OCI-M2 (cell line): ENCODE measurements around the gene SLC13A4.
"Not testable (repeated sequence)": the region's sequence is repeated elsewhere in the genome, so short reads cannot be mapped to it uniquely, and the experiment has no call there.

Experiments used
- DNase-seq: peaks from one replicate; lab custom pipeline; 2025; ENCODE audit not compliant: unreplicated experiment; lab: John Stamatoyannopoulos, UW

The SLC13A4 gene

DNA sequence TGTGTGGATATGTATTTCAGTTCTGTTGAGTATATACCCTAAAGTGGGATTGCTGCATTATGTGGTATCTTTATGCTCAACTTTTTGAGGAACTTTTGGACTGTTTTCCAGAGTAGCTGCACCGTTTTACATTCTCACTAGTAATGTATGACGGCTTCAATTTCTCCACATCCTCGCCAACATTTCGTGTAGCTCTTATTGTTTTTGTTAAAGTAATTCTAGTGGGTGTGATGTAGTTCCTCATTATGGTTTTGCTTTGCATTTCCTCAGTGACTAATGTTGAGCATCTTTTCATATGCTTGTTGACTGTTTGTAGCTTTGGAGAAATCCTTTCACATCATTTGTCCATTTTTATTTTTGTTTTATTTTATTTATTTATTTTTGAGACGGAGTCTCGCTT is 61.1 kb downstream of the SLC13A4 start:
- DNase-seq: no peak

DNA sequence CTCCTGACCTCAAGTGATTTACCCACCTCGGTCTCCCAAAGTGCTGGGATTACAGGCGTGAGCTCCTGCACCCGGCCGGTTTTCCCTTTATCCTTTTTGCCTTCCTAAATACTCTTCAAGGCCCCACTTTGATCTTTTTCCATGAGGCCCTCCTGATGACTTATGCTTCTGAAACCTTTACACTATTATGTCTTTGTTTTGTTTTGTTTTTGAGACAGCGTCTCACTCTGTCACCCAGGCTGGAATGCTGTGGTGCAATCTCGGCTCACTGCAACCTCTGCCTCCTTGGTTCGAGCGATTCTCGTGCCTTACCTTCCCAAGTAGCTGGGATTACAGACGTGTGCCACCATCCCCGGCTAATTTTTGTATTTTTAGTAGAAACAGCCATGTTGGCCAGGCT is 61.8 kb downstream of the SLC13A4 start:
- DNase-seq: no peak

DNA sequence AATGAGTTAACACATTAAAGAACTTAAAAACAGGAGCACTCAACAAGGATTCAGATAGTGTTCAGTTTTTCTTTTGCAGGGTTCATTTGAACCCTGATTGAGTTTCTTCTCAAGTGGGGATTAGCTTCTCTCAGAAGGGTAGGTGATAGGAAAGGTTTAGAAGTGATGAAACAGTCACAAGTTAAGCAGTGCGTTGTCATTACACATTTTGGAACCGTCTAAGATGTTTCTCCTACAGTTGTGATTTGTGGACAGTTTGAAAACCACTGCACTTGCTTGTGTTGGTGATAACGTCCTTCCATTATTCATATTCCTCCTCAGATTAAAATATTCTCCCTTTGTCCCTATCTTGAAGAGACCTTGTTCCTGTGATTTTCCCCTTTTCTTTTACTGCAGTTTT is 62.9 kb downstream of the SLC13A4 start:
- DNase-seq: no peak

DNA sequence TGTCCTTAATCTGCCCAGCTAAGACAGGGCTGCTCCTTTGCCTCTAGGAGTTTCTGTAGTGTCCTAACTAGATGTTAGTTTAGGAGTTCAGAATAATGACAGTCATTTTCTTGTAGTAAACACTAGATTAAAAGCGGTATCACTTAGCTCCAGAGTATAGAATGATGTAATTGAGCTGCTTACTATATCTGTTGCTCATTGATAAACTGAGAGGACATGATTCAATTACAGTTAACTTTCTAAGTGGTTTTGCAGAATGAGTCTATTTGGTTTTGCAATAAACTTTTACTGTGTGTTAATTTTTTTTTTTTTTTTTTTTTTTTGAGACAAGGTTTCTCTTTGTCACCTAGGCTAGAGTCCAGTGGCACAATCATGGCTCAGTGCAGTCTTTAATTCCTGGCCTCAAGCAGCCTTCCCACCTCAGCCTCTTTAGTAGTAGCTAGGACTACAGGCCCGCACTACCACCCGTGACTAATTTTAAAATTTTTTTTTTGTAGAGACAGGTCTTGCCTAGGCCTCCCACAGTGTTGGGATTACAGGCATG is 63.9 kb downstream of the SLC13A4 start:
- DNase-seq: peak; percentile 76

DNA sequence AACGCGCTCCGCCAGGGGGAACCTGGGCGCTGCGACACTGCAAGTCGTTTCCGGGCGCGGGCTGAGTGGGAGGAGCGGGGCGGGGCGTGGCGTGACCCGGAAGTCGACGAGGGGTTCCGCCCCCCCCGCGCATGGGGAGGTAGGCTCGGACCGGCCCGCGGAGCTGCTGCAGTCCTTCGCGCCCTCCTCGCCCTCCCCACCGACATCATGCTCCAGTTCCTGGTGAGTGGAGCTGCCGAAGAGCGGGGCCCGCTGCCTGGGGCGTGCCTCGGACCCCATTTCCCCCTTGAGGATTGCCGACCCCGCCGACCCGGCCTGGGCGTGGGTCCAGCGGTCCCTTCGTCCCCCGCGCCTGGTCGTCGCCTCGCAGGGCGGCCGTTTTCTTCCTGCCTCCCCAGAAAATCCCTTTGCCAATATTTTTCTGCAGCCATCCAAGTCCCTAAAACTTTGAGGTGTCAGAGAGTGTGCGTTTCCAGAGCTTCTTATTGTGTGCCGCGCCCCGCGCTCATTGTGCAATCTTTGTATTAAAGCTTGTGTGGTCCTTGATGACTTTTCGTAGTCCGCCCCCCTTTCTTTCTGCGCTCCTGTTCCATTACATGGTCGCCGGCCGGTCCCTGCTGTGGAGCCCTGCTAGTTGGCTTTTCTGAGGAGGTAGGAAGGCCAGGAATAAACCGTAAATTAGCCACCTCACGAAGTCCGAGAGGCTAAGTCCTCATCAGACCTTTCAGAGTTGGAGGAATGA is 65.4 kb downstream of the SLC13A4 start, which contains the start of gene STMP1:
TSS of gene STMP1 (plus strand) at position 142 of the 742 bp plus-strand sequence.
- peak; percentile 78 for DNase-seq

DNA sequence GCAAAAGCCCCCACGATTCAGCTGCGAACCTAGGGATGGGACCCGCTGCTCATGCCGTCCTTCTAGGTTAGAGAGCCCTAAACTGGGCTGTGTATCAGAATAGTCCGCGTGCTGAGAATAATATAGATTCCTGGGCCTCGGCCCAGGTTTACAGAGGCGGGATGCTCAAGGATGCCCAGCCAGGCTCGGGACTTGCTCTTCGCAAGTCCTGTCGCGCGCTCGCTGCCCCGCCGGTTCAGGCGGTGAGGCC is 65.9 kb downstream of the SLC13A4 start:
- DNase-seq: no peak

DNA sequence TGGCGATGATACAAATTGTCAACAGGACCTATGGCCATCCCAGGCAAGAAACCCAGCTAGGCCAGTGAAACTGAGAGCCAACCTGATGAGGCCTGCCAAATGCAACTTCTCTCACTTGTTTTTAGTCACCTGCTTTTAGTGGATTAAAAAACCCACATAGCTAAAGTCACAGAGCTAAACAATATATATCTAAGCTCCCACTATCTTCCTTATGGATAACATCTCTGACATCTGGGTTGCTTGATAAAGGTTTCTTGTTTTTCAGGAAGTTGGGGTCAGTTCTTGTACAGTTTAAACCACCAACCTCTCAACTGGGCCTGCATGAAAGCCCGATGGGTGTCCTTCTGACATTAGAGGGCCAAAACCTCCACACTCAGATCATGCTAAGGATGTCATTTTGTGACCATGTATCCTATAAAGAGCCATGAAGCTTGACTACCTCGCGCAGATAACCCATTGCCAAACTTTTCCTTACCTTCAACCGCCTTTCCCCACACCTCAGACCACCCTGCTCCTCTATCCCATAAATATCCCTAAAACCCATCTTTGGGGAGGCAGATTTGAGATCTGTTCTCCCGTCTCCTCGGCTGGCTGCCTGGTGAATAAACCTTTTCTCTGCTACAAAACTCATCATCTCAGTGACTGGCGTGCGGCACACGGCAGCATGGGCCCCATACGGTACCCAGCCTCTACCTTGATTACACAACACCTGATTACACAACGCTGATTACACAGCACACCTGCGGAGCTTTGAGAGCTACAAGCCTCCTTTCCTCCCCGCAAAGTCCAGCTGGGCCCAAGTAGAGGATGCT is 66.5 kb downstream of the SLC13A4 start:
- DNase-seq: peak; percentile 45

DNA sequence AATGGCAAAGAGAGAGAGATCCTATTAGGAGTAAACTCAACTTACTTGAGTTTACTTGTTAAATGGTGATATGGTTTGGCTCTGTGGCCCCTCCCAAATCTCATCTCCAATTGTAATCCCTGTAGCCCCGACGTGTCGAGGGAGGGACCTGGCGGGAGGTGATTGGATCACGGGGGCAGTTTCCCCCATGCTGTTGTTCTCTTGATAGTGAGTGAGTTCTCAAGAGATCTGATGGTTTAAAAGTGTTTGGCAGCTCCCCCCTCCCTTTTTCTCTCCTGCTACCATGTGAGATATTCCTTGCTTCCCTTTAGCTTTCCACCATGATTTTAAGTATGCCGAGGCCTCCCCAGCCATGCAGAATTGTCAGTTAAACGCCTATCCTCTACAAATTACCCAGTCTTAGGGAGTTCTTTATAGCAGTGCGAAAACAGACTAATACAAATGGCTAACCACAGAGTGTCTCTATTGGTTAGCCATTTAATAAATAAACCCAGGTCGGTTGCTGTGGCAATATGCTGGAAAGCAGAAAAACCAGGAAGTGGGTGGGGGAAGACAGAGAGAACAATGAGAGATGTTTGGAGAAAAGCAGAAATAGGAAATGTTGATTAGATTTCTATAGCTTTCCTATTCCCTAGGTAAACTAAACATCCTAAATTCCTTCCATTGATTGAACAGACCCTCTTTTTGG is 68.7 kb downstream of the SLC13A4 start:
- DNase-seq: no peak

DNA sequence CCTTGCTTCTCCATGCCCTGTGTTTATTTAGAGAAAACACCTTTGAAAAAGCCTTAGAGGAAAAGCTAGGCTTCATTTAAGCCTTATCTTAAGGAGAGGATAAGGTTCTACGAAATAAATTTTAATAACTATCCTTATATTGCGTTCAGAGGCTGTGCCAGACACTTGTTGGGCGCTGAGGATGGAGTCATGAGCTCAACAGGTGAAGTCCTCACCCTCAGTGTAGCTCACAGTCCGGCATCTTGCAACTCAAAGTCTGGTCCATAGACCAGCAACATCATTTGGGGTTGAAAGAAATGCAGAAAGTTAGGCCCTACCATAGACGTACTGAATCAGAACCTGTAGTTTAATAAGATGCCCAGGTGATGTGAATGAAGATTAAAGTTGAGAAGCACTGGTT is 69.4 kb downstream of the SLC13A4 start:
- no peak for DNase-seq

DNA sequence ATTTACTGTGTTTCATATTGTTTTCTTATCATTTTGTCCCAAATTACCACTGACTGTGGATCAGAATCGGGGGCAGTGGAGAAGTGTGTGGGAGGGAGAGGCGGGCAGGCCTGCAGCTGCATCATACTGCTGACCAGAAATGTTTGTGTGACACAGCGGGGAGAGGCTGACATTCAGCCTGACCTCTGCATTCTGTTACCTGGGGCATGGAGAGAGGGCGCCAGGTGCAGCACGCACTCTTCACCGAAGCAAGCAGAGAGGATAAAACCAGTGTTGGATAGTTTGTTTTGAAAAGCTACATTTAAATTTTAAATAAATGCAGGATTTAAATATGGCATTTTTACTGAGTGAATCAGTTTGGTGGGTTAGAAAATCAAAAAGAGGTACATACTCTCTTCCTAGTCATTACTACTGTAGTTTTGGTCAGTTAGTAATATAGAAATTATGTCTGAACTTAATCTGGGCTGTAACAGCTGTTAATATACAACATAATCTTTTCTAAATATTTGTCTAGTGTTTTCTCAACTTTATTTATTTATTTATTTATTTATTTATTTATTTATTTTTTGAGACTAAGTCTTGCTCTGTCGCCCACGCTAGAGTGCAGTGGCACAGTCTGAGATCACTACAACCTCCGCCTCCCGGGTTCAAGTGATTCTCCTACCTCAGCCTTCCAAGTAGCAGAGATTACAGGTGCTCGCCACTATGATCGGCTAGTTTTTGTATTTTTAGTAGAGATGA is 74.5 kb downstream of the SLC13A4 start:
- no peak for DNase-seq

DNA sequence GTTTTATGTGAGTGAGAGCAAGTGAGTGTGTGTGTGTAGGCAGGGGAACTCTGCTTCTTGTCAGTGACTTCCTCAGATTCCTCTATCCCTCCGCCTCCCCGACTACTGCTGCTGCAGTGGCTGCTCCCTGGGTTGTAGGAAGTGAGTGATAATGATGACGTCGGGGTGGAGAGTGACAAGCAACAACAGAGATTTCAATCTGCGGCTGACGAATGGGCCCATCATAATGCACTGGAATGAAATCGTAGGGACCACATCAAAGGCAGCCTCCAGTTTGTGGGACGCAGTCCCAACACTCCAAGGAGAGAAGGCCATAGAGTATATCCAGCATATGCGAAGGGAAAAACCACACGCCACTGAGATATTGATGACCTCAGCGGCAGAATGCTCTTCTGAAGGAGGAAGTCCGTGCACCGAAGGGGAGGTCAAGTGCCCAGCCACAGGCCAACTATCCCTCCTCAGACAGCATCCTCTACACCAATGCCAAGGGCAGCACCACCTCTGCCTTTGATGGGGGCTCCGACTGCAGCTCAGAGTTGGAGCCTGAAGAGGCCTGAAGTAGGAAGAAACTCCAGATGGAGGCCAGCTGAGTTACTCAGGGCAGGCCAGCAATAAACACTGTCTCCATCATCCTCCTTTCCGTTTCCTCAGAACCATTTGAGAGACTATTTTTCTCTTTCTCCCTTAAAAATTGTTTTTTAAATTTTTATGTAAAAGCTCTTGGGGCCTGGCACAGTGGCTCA is 77.0 kb downstream of the SLC13A4 start:
- no peak for DNase-seq

DNA sequence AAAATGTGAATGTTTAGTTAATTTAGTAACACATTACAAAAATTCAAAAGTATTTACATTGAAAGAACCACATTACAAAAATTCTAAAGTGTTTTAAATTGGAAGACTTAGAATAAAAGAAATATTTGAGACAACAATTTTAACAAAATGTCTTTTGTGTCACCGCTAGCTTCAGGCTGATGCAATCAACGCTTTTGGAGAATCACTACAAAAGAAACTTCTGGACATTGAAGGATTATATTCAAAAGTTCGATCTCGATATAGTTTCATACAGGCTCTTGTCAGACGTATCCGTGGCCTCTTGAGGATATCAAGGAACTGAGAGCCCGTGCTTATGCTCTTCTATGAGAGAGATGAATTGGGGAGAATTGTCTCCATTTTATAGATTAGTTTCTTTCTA is 79.8 kb downstream of the SLC13A4 start:
- DNase-seq: no peak

DNA sequence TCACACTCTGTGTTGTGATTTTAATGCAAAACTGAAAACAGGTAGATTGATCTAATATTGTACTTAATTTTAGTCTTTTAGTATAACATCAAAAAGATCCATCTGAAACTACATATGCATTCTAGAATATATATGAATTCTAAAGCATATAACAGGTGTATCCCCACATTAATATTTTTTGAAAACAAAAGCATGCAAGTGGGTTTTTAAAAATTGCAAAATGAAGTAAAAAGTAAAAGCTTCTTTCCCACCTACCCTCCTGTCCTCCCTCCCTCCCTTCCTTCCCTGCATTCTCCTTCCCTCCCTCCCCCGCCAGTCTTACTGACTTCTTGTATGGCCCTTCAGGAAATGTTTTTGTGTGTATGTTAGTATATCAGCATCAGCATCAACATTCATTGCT is 80.2 kb downstream of the SLC13A4 start:
- no peak for DNase-seq

DNA sequence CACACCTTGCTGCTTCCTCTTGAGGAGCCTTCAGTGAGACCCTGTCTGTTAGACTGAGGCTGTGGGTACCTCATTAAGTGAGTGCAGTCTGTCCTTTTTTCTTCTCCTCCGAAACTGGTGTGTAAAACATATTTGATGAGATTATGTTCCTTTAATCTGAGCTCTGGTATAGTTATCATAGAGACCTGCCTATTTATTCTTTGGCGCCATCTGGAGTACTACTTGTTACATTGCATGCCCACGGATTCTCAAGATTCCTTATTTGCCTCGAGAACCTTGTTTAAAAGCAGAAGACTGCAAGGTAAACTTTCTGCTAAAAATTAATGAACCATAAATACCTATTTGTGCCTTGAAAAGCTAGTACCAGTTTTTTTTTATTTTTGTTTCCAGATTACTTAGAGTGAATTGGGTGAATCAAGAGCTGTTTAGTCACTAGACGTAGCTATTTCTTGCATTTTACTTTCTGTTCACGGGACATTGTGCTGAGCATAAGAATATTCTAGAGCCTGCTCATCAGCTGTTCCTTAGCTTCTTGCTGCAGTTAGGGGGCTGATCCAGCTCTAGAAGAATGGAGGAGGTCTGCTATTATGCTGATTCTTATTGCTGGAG is 82.6 kb downstream of the SLC13A4 start:
- no peak for DNase-seq

DNA sequence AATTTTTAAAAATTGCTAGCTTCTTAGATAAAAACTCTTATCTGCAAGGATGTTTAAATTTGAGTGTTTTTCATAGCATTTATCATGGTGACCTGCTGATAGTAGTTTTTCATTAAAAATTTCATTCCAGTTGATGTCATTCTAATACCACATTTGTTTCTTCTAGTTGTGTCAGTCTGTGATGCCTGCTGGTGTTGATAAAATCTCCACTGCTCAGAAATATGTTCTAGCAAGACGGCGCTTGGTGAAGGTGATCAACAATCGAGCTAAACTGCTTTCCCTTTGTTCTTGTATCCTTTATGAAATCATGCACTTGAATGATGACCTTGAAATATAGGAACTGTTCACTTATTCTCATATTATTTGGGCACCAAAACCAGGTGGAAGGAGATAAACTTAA is 83.3 kb downstream of the SLC13A4 start:
- DNase-seq: no peak

DNA sequence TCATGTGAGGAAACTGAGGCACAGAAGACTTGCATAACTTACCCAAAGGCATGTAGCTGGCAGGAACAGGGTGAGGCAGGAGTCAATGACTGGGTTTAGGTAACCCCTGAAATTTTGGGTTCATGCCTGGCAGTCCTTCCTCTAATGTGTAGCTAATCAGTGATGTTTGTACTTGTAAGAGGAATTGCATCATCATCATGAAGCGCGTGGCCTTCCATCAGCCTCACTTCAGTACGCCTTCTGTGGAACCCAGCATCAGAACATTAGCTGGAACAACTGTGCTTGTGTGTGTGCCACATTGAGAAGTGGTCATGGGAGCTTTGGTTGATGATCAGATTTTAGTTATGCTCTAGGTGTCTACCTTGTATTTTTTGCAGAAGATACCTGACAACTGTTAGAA is 83.8 kb downstream of the SLC13A4 start:
- no peak for DNase-seq

DNA sequence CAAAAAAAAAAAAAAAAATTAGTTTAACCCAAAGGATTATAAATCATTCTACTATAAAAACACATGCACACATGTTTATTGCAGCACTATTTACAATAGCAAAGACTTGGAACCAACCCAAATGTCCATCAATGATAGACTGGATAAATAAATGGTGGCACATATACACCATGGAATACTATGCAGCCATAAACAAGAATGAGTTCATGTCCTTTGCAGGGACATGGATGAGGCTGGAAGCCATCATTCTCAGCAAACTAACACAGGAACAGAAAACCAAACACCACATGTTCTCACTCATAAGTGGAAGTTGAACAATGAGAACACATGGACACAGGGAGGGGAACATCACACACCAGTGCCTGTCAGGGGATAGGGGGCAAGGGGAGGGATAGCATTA is 88.3 kb downstream of the SLC13A4 start:
- not testable (repeated sequence) for DNase-seq

DNA sequence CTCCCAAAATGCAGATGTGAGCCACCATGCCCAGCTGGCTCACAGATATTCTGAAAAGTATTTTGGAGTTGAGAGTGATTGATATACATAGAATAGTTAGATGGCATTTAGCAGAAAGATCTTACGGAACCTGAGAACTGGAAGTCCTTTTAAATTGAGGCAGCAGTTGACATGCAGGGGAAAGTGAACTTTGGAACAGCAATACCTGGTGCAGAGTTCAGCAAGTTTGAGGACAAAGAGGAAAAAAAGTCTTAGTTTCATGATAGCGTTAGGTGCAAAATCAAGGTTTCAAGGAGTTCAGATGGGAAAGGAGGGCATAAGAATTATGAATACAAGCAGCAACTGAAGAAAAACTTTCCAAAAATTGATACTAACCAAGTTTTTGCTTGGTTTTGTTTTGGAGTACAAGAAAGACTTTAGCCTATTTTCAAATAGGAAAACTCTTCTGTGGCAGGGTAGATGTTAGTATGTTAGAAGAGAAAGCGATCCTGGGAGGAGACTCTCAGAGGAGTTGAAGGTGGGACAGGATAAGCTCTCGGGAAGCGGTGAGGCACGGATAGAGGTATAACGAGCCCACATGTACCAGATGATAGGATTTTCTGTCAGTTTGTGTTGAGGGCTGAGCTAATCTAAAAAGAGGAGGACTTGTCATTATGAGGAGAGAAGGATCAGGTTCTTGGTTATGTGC is 93.7 kb downstream of the SLC13A4 start:
- DNase-seq: no peak
